ENCODE results near the gene AQP6.

The AQP6 gene

GRCh38 chr12:49972641-49973360 is at the start of gene AQP6:
Gene AQP6 (plus strand): TSS chr12:49972947. CDS start chr12:49973174, 227 bp downstream.
- no peak for DNase-seq (ENCODE audit: low spot score)

GRCh38 chr12:49923035-49923644 is 49.6 kb upstream of the AQP6 start:
- no peak for DNase-seq (ENCODE audit: low spot score)

- no peak for DNase-seq (ENCODE audit: low spot score)
Observed at GRCh38 chr12:49923880-49924556, 48.7 kb upstream of the AQP6 start.

GRCh38 chr12:49924628-49925246 is 48.0 kb upstream of the AQP6 start:
- no peak for DNase-seq (ENCODE audit: low spot score)

- no peak for DNase-seq (ENCODE audit: low spot score)
Observed at GRCh38 chr12:49925433-49926204, 47.1 kb upstream of the AQP6 start.

GRCh38 chr12:49928471-49928870 is 44.3 kb upstream of the AQP6 start:
- no peak for DNase-seq (ENCODE audit: low spot score)

- DNase-seq (ENCODE audit: low spot score), result no peak
Observed at GRCh38 chr12:49929581-49929980, 43.2 kb upstream of the AQP6 start.

- DNase-seq (ENCODE audit: low spot score), result no peak
Observed at GRCh38 chr12:49930515-49931288, 42.0 kb upstream of the AQP6 start.

GRCh38 chr12:49932023-49932422 is 40.7 kb upstream of the AQP6 start:
- no peak for DNase-seq (ENCODE audit: low spot score)

GRCh38 chr12:49932533-49933130 is 40.1 kb upstream of the AQP6 start:
- no peak for DNase-seq (ENCODE audit: low spot score)

- DNase-seq (ENCODE audit: low spot score), result no peak
Observed at GRCh38 chr12:49933796-49934195, 39.0 kb upstream of the AQP6 start.

- DNase-seq (ENCODE audit: low spot score), result no peak
Observed at GRCh38 chr12:49934505-49934904, 38.2 kb upstream of the AQP6 start.

- DNase-seq (ENCODE audit: low spot score), result no peak
Observed at GRCh38 chr12:49936925-49937324, 35.8 kb upstream of the AQP6 start.

GRCh38 chr12:49937639-49938300 is 35.0 kb upstream of the AQP6 start:
- DNase-seq (ENCODE audit: low spot score), result no peak

GRCh38 chr12:49939307-49939706 is 33.4 kb upstream of the AQP6 start:
- DNase-seq (ENCODE audit: low spot score), result no peak

GRCh38 chr12:49939707-49940106 is 33.0 kb upstream of the AQP6 start:
- no peak for DNase-seq (ENCODE audit: low spot score)

GRCh38 chr12:49941556-49942511 is 30.9 kb upstream of the AQP6 start:
- DNase-seq (ENCODE audit: low spot score), result no peak

- no peak for DNase-seq (ENCODE audit: low spot score)
Observed at GRCh38 chr12:49942512-49942893, 30.2 kb upstream of the AQP6 start.
